Measurements from ENCODE around the gene ZNRF3.

Gene ZNRF3

GRCh38 chr22:29088809-29089208, 205.4 kb downstream of the ZNRF3 start:
- no peak for DNase-seq (ENCODE audit: low read depth in 2 of 2)

- DNase-seq (ENCODE audit: low read depth in 2 of 2): no peak
Observed at GRCh38 chr22:29089507-29089906, 206.1 kb downstream of the ZNRF3 start.

GRCh38 chr22:29090039-29090438, 206.7 kb downstream of the ZNRF3 start:
- DNase-seq (ENCODE audit: low read depth in 2 of 2): no peak

GRCh38 chr22:29092243-29092642, 208.9 kb downstream of the ZNRF3 start:
- no peak for DNase-seq (ENCODE audit: low read depth in 2 of 2)

GRCh38 chr22:29093030-29093429, 209.7 kb downstream of the ZNRF3 start:
- DNase-seq (ENCODE audit: low read depth in 2 of 2): no peak

GRCh38 chr22:29093501-29094300, 210.3 kb downstream of the ZNRF3 start:
- DNase-seq (ENCODE audit: low read depth in 2 of 2): no peak

- no peak for DNase-seq (ENCODE audit: low read depth in 2 of 2)
Observed at GRCh38 chr22:29095459-29095858, 212.1 kb downstream of the ZNRF3 start.

GRCh38 chr22:29096736-29097669, 213.6 kb downstream of the ZNRF3 start:
- DNase-seq (ENCODE audit: low read depth in 2 of 2): no peak

GRCh38 chr22:29098296-29098695, 214.9 kb downstream of the ZNRF3 start:
- DNase-seq (ENCODE audit: low read depth in 2 of 2): no peak

- no peak for DNase-seq (ENCODE audit: low read depth in 2 of 2)
Observed at GRCh38 chr22:29102300-29102699, 218.9 kb downstream of the ZNRF3 start.

- no peak for DNase-seq (ENCODE audit: low read depth in 2 of 2)
Observed at GRCh38 chr22:29103121-29103520, 219.7 kb downstream of the ZNRF3 start.

- no peak for DNase-seq (ENCODE audit: low read depth in 2 of 2)
Observed at GRCh38 chr22:29105468-29105867, 222.1 kb downstream of the ZNRF3 start.

- no peak for DNase-seq (ENCODE audit: low read depth in 2 of 2)
Observed at GRCh38 chr22:29106839-29107238, 223.5 kb downstream of the ZNRF3 start.

All from stimulated activated CD8-positive, alpha-beta memory T cell treated with anti-CD3 and anti-CD28 coated beads, Interleukin-7, amount 100 ng/mL, for 1 hour (primary cell).